ENCODE results near the gene KRTAP4-4. TPM values are rescaled to one million over a fixed set of nuclear protein-coding genes. Genes with fewer than 3 reads are reported as not detected.
"Not testable (repeated sequence)": the region's sequence is repeated elsewhere in the genome, so short reads cannot be mapped to it uniquely, and the experiment has no call there.

Gene KRTAP4-4
- not detected in 2 replicates for total RNA-seq

DNA sequence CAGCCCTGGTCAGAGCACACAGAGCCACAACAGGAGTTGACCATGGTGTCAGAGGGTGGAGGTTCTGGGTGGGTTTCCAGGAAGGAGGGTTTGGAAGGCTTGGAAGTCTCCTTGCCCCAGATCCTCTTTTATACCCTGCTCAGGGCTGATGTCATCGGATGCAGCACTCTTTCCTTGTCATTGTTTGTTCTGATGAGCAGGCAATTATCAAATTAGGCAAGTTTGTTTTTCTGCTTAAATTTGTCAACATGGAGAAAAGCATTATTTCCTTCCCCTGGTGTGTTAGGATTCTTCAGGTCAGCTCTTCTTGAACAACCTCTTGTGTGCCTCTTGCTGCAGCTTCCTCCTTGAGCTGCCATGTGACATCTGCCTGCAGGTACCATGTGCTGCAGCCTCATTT lies at the start of gene KRTAP4-4:
Gene KRTAP4-4 (minus strand): TSS at position 101 of the 400 bp plus-strand sequence. CDS start 57 bp downstream, at position 44.
- no peaks in the 10 kb centered on the region for H3K36me3 Mint-ChIP-seq (ENCODE audit: low read depth)
- no peak within 1 kb of the TSS for H3K4me3 Mint-ChIP-seq
- no peak for DNase-seq
- peaks cover 8% of the 10 kb centered on the region for H3K27me3 Mint-ChIP-seq
- H3K4me1 Mint-ChIP-seq = no peaks in the 10 kb centered on the region
- H3K9me3 Mint-ChIP-seq = no peaks in the 10 kb centered on the region
- no peak within 1 kb of the TSS for H3K27ac Mint-ChIP-seq
- intact Hi-C loops (cut with micrococcal nuclease) = no loop called here

DNA sequence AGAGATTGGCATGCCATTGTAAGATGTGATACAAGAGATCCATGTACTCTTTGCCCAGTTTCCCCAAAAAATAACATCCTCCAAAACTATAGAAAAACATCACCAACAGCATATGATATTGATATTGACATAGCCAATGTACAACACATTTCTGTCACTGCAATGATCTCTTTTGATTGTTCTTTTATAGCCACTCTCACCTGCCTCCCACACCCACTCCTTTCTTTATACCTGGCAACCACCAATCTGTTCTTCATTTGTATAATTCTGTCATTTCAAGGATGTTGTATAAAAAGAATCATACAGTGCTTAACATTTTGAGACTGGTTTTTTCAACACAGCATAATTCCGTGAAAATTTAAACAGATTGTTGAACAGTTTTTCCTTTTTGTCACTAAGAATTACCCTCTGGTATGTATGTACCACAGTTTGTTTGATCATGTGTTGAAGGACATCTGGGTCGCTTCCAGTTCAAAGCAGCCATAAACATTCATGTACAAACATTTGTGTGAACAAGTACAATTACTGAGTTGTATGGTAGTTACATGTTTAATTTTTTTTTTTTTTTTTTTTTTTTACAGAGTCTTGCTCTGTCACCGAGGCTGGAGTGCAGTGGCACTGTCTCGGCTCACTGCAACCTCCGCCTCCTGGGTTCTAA lies 39.0 kb upstream of the KRTAP4-4 start:
- H3K4me1 Mint-ChIP-seq = no peaks in the 10 kb centered on the region
- no peak overlapping the region for H3K4me3 Mint-ChIP-seq
- no peaks in the 10 kb centered on the region for H3K36me3 Mint-ChIP-seq (ENCODE audit: low read depth)
- peaks cover 5% of the 10 kb centered on the region for H3K27me3 Mint-ChIP-seq
- H3K27ac Mint-ChIP-seq = no peak overlapping the region
- no peak for DNase-seq
- intact Hi-C loops (cut with micrococcal nuclease) = no loop called here
- H3K9me3 Mint-ChIP-seq = peaks cover 3% of the 10 kb centered on the region

GRCh38 chr17:41196068-41196467 lies 35.5 kb upstream of the KRTAP4-4 start:
- H3K27me3 Mint-ChIP-seq = peaks cover 7% of the 10 kb centered on the region
- H3K4me1 Mint-ChIP-seq = no peaks in the 10 kb centered on the region
- no peak overlapping the region for H3K27ac Mint-ChIP-seq
- peaks cover 7% of the 10 kb centered on the region for H3K9me3 Mint-ChIP-seq
- H3K36me3 Mint-ChIP-seq (ENCODE audit: low read depth) = no peaks in the 10 kb centered on the region
- DNase-seq = no peak
- intact Hi-C loops (cut with micrococcal nuclease) = no loop called here
- no peak overlapping the region for H3K4me3 Mint-ChIP-seq

GRCh38 chr17:41190328-41190727 lies 29.8 kb upstream of the KRTAP4-4 start:
- Mint-ChIP-seq H3K4me1 (no peaks in the 10 kb centered on the region), H3K36me3 (ENCODE audit: low read depth) (no peaks in the 10 kb centered on the region), H3K27ac (no peak overlapping the region), H3K4me3 (no peak overlapping the region), H3K27me3 (peaks cover 4% of the 10 kb centered on the region), H3K9me3 (peaks cover 3% of the 10 kb centered on the region)
- intact Hi-C loops (cut with micrococcal nuclease) = no loop called here
- peak; percentile 29 for DNase-seq

DNA sequence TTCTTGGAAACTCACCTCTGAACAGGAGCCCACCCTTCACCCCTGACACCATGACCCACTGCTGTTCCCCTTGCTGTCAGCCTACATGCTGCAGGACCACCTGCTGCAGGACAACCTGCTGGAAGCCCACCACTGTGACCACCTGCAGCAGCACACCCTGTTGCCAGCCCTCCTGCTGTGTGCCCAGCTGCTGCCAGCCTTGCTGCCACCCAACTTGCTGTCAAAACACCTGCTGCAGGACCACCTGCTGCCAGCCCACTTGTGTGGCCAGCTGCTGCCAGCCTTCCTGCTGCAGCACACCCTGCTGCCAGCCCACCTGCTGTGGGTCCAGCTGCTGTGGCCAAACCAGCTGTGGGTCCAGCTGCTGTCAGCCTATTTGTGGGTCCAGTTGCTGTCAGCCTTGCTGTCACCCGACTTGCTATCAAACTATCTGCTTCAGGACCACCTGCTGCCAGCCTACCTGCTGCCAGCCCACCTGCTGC lies 29.3 kb upstream of the KRTAP4-4 start, which contains the start of gene KRTAP9-1:
Gene KRTAP9-1 (plus strand): TSS at position 51 of the 482 bp plus-strand sequence. CDS start 0 bp downstream, at position 51.
- H3K27ac Mint-ChIP-seq, H3K9me3 Mint-ChIP-seq: not testable (repeated sequence)
- DNase-seq = peak; percentile 22

GRCh38 chr17:41186872-41187271 lies 26.3 kb upstream of the KRTAP4-4 start:
- Mint-ChIP-seq H3K27ac (no peak overlapping the region), H3K27me3 (peaks cover 4% of the 10 kb centered on the region), H3K4me3 (no peak overlapping the region), H3K36me3 (ENCODE audit: low read depth) (no peaks in the 10 kb centered on the region), H3K4me1 (no peaks in the 10 kb centered on the region), H3K9me3 (no peaks in the 10 kb centered on the region)
- DNase-seq = no peak
- intact Hi-C loops (cut with micrococcal nuclease) = no loop called here

More for the DNA sequence above, 29.3 kb upstream of the KRTAP4-4 start, which contains the start of gene KRTAP9-1:
- H3K4me1 Mint-ChIP-seq; H3K4me3 Mint-ChIP-seq; H3K27me3 Mint-ChIP-seq; intact Hi-C loops (cut with micrococcal nuclease); H3K36me3 Mint-ChIP-seq (ENCODE audit: low read depth): not testable (repeated sequence)

GRCh38 chr17:41185001-41185400 lies 24.5 kb upstream of the KRTAP4-4 start:
- Mint-ChIP-seq H3K4me3 (no peak overlapping the region), H3K9me3 (no peaks in the 10 kb centered on the region), H3K27me3 (peaks cover 2% of the 10 kb centered on the region), H3K4me1 (no peaks in the 10 kb centered on the region), H3K36me3 (ENCODE audit: low read depth) (no peaks in the 10 kb centered on the region), H3K27ac (no peak overlapping the region)
- intact Hi-C loops (cut with micrococcal nuclease) = no loop called here
- no peak for DNase-seq

DNA sequence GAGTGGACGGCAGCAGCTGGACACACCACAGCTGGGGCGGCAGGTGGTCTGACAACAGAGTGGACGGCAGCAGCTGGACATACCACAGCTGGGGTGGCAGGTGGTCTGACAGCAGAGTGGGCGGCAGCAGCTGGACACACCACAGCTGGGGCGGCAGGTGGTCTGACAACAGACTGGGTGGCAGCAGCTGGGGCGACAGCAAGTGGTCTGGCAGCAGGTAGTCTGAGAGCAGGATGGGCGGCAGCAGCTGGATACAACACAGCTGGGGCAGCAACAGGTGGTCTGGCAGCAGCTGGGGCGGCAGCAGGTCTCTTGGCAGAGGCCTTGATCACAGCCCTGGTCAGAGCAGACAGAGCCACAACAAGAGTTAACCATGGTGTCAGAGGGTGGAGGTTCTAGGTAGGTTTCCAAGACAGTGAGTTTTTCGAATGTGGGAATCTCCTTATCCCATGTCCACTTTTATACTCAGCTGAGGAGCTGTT lies 24.0 kb upstream of the KRTAP4-4 start, which contains the start of gene KRTAP4-1:
Gene KRTAP4-1 (minus strand): TSS at position 432 of the 482 bp plus-strand sequence. CDS start 57 bp downstream, at position 375.
- H3K36me3 Mint-ChIP-seq (ENCODE audit: low read depth) = no peaks in the 10 kb centered on the region

GRCh38 chr17:41178843-41179616 lies 18.5 kb upstream of the KRTAP4-4 start:
- intact Hi-C loops (cut with micrococcal nuclease) = no loop called here
- Mint-ChIP-seq H3K27me3 (peaks cover 2% of the 10 kb centered on the region), H3K36me3 (ENCODE audit: low read depth) (no peaks in the 10 kb centered on the region), H3K4me3 (no peak overlapping the region), H3K9me3 (no peaks in the 10 kb centered on the region), H3K4me1 (no peaks in the 10 kb centered on the region), H3K27ac (no peak overlapping the region)
- DNase-seq = no peak

More for the DNA sequence above, 24.0 kb upstream of the KRTAP4-4 start, which contains the start of gene KRTAP4-1:
- no peak within 1 kb of the TSS for H3K4me3 Mint-ChIP-seq
- H3K27me3 Mint-ChIP-seq = peaks cover 2% of the 10 kb centered on the region
- DNase-seq = no peak
- intact Hi-C loops (cut with micrococcal nuclease) = no loop called here
- no peak within 1 kb of the TSS for H3K27ac Mint-ChIP-seq
- no peaks in the 10 kb centered on the region for H3K4me1 Mint-ChIP-seq
- no peaks in the 10 kb centered on the region for H3K9me3 Mint-ChIP-seq

- H3K27ac Mint-ChIP-seq = no peak overlapping the region
- H3K4me1 Mint-ChIP-seq = no peaks in the 10 kb centered on the region
- no peaks in the 10 kb centered on the region for H3K9me3 Mint-ChIP-seq
- no peak for DNase-seq
- intact Hi-C loops (cut with micrococcal nuclease) = no loop called here
- no peak overlapping the region for H3K4me3 Mint-ChIP-seq
- peaks cover 2% of the 10 kb centered on the region for H3K27me3 Mint-ChIP-seq
- no peaks in the 10 kb centered on the region for H3K36me3 Mint-ChIP-seq (ENCODE audit: low read depth)
These were observed 17.8 kb upstream of the KRTAP4-4 start for GRCh38 chr17:41178341-41178740.

DNA sequence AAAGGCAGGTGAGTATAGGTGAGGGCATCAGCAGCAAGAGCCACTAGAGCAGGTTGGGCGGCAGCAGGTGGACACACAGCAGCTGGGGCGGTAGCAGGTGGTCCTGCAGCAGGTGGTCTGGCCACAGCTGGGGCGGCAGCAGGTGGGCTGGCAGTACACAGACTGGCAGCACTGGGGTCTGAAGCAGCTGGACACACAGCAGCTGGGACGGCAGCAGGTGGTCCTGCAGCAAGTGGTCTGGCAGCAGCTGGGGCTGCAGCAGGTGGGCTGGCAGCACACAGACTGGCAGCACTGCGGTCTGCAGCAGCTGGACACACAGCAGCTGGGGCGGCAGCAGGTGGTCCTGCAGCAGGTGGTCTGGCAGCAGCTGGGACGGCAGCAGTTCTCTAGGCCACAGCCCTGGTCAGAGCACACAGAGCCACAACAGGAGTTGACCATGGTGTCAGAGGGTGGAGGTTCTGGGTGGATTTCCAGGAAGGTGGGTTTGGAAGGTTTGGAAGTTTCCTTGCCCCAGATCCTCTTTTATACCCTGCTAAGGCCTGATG lies 17.3 kb upstream of the KRTAP4-4 start, which contains the start of gene KRTAP4-2:
Gene KRTAP4-2 (minus strand): TSS at position 495 of the 545 bp plus-strand sequence. CDS start 57 bp downstream, at position 438.
- DNase-seq = no peak

GRCh38 chr17:41176744-41177387 lies 16.3 kb upstream of the KRTAP4-4 start:
- H3K36me3 Mint-ChIP-seq (ENCODE audit: low read depth) = no peaks in the 10 kb centered on the region
- H3K9me3 Mint-ChIP-seq = no peaks in the 10 kb centered on the region
- intact Hi-C loops (cut with micrococcal nuclease) = no loop called here
- H3K4me3 Mint-ChIP-seq = no peak overlapping the region
- no peak overlapping the region for H3K27ac Mint-ChIP-seq
- H3K27me3 Mint-ChIP-seq = no peaks in the 10 kb centered on the region
- H3K4me1 Mint-ChIP-seq = no peaks in the 10 kb centered on the region
- no peak for DNase-seq

More for the DNA sequence above, 17.3 kb upstream of the KRTAP4-4 start, which contains the start of gene KRTAP4-2:
- no peaks in the 10 kb centered on the region for H3K9me3 Mint-ChIP-seq
- H3K27ac Mint-ChIP-seq = no peak within 1 kb of the TSS
- intact Hi-C loops (cut with micrococcal nuclease) = no loop called here
- H3K4me3 Mint-ChIP-seq = no peak within 1 kb of the TSS
- no peaks in the 10 kb centered on the region for H3K4me1 Mint-ChIP-seq
- peaks cover 2% of the 10 kb centered on the region for H3K27me3 Mint-ChIP-seq
- no peaks in the 10 kb centered on the region for H3K36me3 Mint-ChIP-seq (ENCODE audit: low read depth)

GRCh38 chr17:41171886-41172285 lies 11.3 kb upstream of the KRTAP4-4 start:
- intact Hi-C loops (cut with micrococcal nuclease) = no loop called here
- no peak overlapping the region for H3K27ac Mint-ChIP-seq
- no peak for DNase-seq
- no peak overlapping the region for H3K4me3 Mint-ChIP-seq
- H3K9me3 Mint-ChIP-seq = no peaks in the 10 kb centered on the region
- H3K27me3 Mint-ChIP-seq = peaks cover 2% of the 10 kb centered on the region
- H3K36me3 Mint-ChIP-seq (ENCODE audit: low read depth) = no peaks in the 10 kb centered on the region
- no peaks in the 10 kb centered on the region for H3K4me1 Mint-ChIP-seq

Data from activated CD4-positive, alpha-beta T cell treated with anti-CD3 and anti-CD28 coated beads, Interleukin-2, amount 10 ng/mL, durations not matched to agents 24 days and 14 days (primary cell).